ENCODE results near the gene LMO7.
"Not testable (repeated sequence)": the region's sequence is repeated elsewhere in the genome, so short reads cannot be mapped to it uniquely, and the experiment has no call there.

The LMO7 gene

DNA sequence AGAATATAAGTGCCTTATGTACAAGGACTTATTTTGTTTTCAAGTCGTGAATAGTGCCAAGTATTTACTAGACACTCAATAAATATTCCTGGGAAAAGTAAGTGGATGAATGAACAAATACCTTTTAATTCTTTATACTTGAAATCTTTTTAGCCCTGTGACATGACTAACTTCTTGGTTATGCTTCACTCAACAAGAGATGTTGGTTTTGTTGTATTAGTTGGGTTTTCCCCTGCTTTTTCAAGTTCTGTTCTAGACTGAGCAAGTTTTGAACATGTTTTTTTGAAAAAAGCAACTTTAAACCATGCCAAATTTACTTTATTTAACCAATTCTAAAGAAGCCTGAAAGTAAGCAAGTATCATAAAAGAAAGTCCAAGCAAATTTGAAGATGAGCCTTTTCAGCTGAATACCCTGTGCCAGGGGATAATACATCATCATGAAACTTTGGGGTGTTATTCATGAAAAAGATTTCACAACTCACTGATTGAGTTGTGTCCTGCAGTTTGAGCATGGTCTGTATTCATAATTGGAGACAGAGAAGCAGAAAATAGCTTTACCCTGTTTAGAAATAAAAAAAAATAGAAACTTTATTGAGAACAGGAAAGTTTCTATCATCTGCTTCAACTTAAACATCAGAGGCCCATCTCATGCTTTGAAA is 11.1 kb downstream of the LMO7 start:
- DNase-seq (ENCODE audit: low read depth, low spot score): no peak

DNA sequence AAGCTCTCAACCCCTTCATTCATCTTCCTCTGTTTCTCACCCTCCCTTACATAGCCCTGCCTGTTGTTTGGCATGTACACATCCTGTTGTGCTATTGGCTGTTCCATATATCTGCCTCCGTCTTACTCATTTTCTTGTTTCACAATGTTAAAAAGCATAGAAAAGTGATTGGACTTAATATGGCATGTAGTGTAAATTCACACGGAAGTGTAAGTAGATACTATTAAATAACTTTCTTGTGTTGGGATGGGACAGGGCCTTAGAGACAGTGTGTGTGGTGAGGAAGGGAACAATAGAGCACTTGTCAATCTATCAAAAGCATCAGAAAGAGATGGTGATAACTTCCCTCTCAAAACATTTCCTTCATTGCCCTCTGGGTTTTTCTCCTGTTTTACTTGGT is 12.3 kb downstream of the LMO7 start:
- no peak for DNase-seq (ENCODE audit: low read depth, low spot score)

- DNase-seq (ENCODE audit: low read depth, low spot score): no peak
These were observed 14.9 kb downstream of the LMO7 start for GRCh38 chr13:75651013-75651412.

DNA sequence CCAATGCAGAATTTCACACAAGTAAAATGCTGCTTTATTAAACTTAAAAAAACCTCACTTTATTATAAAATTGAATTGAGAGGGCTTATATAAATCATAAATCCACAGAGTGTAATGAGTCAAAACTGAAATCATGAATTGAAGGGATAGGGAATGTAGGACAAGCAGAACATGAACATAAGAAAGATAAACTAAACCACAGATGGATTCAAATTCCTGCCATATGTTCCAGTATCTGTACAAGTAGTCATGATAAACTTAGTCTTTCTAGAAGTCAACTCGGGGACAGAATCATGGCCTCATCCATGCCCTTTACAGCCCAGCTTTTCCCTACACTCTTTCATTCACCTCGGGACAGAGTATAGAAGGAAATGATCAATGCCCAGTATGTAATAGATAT is 16.6 kb downstream of the LMO7 start:
- DNase-seq (ENCODE audit: low read depth, low spot score): no peak

GRCh38 chr13:75656425-75656989 is 20.4 kb downstream of the LMO7 start:
- no peak for DNase-seq (ENCODE audit: low read depth, low spot score)

GRCh38 chr13:75657111-75657510 is 21.0 kb downstream of the LMO7 start:
- no peak for DNase-seq (ENCODE audit: low read depth, low spot score)

- DNase-seq (ENCODE audit: low read depth, low spot score): no peak
These were observed 24.6 kb downstream of the LMO7 start for GRCh38 chr13:75660694-75661093.

DNA sequence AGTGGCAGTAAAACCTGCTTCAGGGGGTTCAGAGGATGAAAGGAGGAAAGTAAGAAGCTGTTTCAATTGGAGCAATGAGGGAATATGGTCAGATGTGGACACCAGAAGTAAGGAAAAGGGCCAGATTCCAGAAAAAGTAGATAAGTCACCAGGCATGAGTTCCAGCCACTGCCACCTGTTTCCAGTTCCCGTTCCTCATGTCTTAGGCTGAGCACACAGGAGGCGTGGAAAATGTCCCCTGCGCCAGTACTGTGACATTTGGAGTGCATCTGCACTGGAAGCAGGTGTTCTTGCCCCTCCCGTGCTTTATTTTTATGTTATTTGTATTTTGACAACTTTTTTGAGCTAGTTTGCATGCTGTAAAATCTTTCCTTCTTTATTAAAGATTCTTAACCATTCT is 25.3 kb downstream of the LMO7 start:
- DNase-seq (ENCODE audit: low read depth, low spot score): no peak

DNA sequence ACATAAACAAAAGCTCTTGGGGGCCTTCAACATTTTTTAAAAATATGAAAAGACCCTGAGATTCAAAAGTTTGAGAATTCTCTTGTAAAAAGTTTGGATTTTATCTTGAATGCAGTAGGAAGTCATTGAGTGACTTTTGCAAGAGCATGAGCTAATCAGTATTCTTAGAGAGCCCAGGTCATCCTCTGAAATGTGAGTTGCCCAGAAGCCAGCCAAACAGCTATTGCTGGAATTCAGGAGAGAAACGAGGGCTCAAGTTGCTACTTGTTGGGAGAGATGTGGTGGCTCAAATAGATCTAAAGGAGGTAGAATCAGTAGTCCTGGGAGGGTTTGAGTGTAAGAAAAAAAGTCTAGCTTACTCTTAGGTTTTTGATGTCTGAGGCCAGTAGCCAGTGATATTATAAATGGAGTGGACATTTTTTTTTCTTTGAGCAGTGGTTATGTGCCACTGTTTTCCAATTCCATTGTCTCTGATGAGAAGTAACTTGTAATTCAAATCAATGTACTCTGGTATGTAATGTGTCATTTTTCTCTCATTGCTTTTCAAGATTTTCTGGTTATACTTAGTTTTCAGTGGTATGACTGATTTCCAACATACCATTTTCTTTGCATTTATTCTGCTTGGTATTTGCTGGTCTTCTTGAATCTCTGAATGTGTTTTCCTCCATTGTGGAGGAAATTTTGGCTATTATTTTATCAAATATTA is 30.7 kb downstream of the LMO7 start:
- DNase-seq (ENCODE audit: low read depth, low spot score): no peak

- no peak for DNase-seq (ENCODE audit: low read depth, low spot score)
These were observed 33.6 kb downstream of the LMO7 start for GRCh38 chr13:75669706-75670105.

GRCh38 chr13:75670496-75670895 is 34.4 kb downstream of the LMO7 start:
- DNase-seq (ENCODE audit: low read depth, low spot score): no peak

GRCh38 chr13:75675421-75675820 is 39.3 kb downstream of the LMO7 start:
- no peak for DNase-seq (ENCODE audit: low read depth, low spot score)

DNA sequence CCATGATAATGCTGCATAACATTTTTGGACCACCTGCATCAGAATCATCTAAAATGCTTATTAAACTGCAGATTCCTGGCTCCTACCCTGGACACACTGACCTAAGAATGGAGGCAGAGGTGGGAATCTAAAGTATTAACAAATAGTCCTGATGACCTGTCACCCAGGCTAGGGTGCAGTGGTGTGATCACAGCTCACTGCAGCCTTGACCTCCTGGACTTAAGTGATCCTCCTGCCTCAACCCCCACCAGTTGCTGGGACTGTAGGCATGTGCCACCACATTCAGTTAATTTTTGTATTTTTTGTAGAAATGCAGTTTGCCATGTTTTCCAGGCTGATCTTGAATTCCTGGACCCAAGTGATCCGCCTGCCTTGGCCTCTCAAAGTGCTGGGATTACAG is 43.3 kb downstream of the LMO7 start:
- no peak for DNase-seq (ENCODE audit: low read depth, low spot score)

DNA sequence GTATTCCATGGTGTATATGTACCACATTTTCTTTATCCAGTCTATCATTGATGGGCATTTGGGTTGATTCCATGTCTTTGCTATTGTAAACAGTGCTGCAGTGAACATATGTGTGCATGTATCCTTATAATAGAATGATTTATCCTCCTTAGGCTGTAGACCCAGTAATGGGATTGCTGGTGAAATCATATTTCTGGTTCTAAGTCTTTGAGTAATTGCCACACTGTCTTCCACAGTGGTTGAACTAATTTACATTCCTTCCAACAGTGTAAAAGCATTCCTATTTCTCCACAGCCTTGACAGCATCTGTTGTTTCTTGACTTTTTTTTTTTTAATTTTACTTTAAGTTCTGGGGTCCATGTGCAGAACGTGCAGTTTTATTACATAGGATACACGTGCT is 44.1 kb downstream of the LMO7 start:
- DNase-seq (ENCODE audit: low read depth, low spot score): not testable (repeated sequence)

DNA sequence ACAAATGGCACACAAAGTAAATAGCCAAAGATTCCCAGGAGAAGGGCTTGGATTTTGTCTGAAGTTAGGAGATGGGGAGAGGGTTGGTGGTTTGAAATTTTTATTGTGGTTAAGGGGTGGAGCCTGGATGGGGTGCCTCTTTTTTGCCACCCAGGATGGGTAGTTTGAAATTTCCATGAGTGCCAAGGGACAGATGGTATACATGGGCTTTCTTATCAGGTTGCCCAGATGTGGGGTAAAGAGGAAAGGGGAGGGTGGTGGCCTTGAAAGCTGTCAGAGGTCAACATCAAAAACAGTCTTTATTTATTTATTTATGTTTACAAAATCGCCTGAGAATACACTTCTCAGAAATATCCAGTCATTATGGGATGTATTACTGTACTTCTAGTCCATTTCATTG is 46.2 kb downstream of the LMO7 start:
- no peak for DNase-seq (ENCODE audit: low read depth, low spot score)

- peak; percentile 44 for DNase-seq (ENCODE audit: low read depth, low spot score)
These were observed 49.1 kb downstream of the LMO7 start for GRCh38 chr13:75685239-75685697.

DNA sequence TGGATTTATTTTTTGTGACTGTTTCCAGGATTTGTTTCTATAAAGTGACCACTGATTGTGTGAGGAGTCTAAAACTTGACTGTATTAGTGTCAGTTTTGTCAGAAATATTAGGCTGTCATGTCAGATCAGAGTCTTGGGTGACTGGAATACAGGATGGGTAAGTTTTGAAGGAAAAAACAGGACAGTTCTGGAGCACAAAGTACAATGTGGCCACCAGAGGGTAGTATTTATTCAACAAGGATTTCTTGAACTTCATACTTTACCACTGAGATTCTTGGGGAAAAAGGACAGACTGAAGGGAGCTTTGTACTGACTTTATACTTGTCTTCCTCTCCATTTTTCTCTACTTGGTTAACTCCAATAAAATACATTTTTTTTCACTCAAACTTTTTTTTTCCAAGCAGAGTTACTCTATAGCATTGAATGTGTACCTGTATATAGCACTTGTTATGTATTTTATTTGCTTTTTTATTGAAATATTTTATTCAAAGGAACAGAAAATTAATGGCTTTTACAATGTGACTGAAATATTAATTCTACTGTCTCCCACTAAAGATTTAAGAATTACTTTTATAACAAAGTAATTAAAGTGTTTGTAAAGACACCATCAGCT is 51.1 kb downstream of the LMO7 start:
- no peak for DNase-seq (ENCODE audit: low read depth, low spot score)

GRCh38 chr13:75689686-75690085 is 53.6 kb downstream of the LMO7 start:
- no peak for DNase-seq (ENCODE audit: low read depth, low spot score)

GRCh38 chr13:75690607-75691006 is 54.5 kb downstream of the LMO7 start:
- DNase-seq (ENCODE audit: low read depth, low spot score): no peak

- DNase-seq (ENCODE audit: low read depth, low spot score): no peak
These were observed 55.1 kb downstream of the LMO7 start for GRCh38 chr13:75691183-75691582.

- DNase-seq (ENCODE audit: low read depth, low spot score): no peak
These were observed 57.1 kb downstream of the LMO7 start for GRCh38 chr13:75693227-75693626.

GRCh38 chr13:75694722-75695121 is 58.6 kb downstream of the LMO7 start:
- DNase-seq (ENCODE audit: low read depth, low spot score): no peak

GRCh38 chr13:75695908-75696307 is 59.8 kb downstream of the LMO7 start:
- DNase-seq (ENCODE audit: low read depth, low spot score): peak; percentile 59

All from brain pericyte (primary cell).